Dendritic cell treated with granulocyte-macrophage colony-stimulating factor and Interleukin-4, amounts not matched to agents 40 ng/mL and 50 ng/mL, for 4 days (primary cell): ENCODE measurements around the gene PDGFB.

Experiments used
- H3K27ac Mint-ChIP-seq: one replicate; pipeline ENCODE4 v1.8.0; 2022; ENCODE audit warnings: mild to moderate bottlenecking, mixed read lengths
- H3K27me3 Mint-ChIP-seq: one replicate; pipeline ENCODE4 v1.8.0; 2022; ENCODE audit warnings: mild to moderate bottlenecking, mixed read lengths
- H3K36me3 Mint-ChIP-seq: one replicate; pipeline ENCODE4 v1.8.0; 2022; ENCODE audit warnings: low read depth, mixed read lengths
- H3K4me1 Mint-ChIP-seq: one replicate; pipeline ENCODE4 v1.8.0; 2022; ENCODE audit warnings: low read depth, mixed read lengths
- H3K4me3 Mint-ChIP-seq: one replicate; pipeline ENCODE4 v1.8.0; 2022; ENCODE audit warnings: mild to moderate bottlenecking, moderate library complexity, mixed read lengths
- H3K9me3 Mint-ChIP-seq: one replicate; pipeline ENCODE4 v1.8.0; 2022; ENCODE audit warnings: mixed read lengths
- intact Hi-C: fragments of 100-400 bp; cut with micrococcal nuclease; formaldehyde crosslinking; loops from one replicate; pipeline ENCODE4 v1.15.0; 2022

Gene PDGFB

DNA sequence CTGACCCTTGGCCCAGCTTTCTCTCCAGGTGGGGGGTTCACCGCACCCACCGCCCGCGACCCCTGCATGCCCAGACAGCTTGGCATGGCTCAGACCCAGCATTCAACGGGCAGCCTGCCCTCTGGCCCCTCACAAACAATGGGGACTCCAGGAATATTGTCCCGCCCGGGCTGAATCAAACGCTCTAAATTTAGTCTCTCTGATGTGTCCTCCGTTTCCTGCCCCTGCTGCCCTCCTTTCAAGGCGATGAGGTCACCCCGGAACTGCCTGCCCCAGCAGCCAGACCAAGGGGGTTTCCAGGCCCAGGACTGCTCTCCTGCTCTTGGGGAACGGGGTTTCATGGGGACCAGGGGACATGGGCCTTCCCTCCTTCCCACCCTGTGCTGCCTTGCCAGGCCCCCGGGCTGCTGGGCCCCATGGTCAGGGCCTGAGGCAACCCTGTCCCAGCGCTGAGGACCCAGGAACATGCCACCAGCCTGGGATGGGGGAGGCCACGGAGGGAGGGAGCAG is 10.1 kb upstream of the PDGFB start:
- H3K4me1 Mint-ChIP-seq = peaks cover 56% of the 10 kb centered on the region
- no peak overlapping the region for H3K4me3 Mint-ChIP-seq
- no peaks in the 10 kb centered on the region for H3K36me3 Mint-ChIP-seq
- no peaks in the 10 kb centered on the region for H3K9me3 Mint-ChIP-seq
- peak overlapping the region; percentile 76 for H3K27ac Mint-ChIP-seq
- intact Hi-C loops = no loop called here
- peaks cover 66% of the 10 kb centered on the region for H3K27me3 Mint-ChIP-seq

GRCh38 chr22:39254122-39254521 is 9.3 kb upstream of the PDGFB start:
- no peaks in the 10 kb centered on the region for H3K9me3 Mint-ChIP-seq
- intact Hi-C loops = no loop called here
- peaks cover 63% of the 10 kb centered on the region for H3K4me1 Mint-ChIP-seq
- peak overlapping the region; percentile 37 for H3K27ac Mint-ChIP-seq
- no peaks in the 10 kb centered on the region for H3K36me3 Mint-ChIP-seq
- no peak overlapping the region for H3K4me3 Mint-ChIP-seq
- H3K27me3 Mint-ChIP-seq = peaks cover 74% of the 10 kb centered on the region

DNA sequence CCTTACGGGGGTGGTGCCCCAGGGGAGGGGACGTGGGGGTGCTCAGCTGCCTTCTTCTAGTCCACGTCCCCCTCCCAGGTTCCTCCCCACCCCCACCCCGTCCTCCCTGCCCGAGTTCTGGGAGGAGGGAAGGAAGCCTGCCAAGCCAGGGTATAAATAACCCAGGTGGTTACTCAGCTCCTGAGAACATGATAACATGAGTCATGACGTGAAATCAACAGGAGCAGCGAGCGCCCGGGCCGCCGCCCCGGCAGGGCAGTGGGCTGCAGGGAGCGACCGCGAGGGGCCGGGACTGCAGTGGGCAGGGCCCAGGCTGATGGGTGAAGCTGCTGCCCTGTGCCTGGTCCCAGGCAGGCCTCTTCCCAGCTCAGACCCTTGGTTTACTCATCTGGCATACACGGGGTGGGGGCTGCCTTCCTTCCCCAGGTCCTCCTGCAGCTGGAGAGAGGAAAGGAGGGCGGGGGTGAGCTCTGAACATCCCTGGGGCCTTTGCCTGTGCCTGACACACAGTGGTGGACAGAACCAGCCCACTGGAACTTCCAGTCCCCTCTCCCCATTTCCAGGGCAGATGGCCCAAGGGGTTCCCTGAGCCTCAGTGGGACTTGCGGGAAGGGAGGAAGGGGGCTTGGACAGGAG is 8.8 kb upstream of the PDGFB start:
- intact Hi-C loops = no loop called here
- Mint-ChIP-seq H3K4me1 (peaks cover 69% of the 10 kb centered on the region), H3K4me3 (no peak overlapping the region), H3K36me3 (no peaks in the 10 kb centered on the region), H3K27ac (peak overlapping the region; percentile 37), H3K27me3 (peaks cover 79% of the 10 kb centered on the region), H3K9me3 (no peaks in the 10 kb centered on the region)

- intact Hi-C loops = no loop called here
- H3K27ac Mint-ChIP-seq = no peak overlapping the region
- H3K36me3 Mint-ChIP-seq = no peaks in the 10 kb centered on the region
- H3K4me1 Mint-ChIP-seq = peaks cover 73% of the 10 kb centered on the region
- H3K4me3 Mint-ChIP-seq = no peak overlapping the region
- no peaks in the 10 kb centered on the region for H3K9me3 Mint-ChIP-seq
- H3K27me3 Mint-ChIP-seq = peaks cover 82% of the 10 kb centered on the region
Observed at GRCh38 chr22:39252461-39253434, 8.0 kb upstream of the PDGFB start.

DNA sequence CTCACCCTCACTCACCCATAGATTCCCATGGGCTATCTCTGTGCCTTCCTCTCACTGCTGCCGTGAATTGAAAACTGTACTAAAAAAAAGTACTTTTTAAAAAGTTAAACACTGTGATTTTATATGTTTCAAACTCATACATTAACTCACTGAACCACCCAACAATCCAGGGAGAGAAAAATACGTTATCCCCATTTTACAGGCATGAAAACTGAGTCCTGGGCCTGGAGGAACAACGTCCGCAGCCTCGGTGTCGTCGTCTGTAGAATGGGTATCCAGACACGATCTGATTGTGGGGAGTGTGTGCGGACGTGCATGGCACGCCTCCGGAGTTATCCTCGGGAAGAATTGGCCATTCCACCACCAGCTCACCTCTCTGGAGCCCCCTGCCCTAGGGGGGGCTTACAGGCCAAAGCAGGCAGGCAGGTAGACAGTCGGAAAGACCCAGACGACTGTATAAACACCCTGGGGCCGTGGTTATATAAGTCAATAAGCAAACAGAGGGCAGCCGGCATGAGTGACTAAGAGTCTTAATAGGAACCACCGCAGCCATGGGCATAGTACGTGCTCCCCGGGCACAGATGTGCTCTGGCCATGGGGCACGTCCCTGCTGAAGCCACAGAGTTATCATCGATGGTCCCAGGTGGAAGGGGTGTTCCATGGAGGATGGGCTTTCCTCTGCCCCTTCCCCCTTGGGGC is 7.1 kb upstream of the PDGFB start:
- Mint-ChIP-seq H3K4me1 (peaks cover 80% of the 10 kb centered on the region), H3K4me3 (no peak overlapping the region), H3K36me3 (no peaks in the 10 kb centered on the region), H3K9me3 (no peaks in the 10 kb centered on the region), H3K27me3 (peaks cover 81% of the 10 kb centered on the region), H3K27ac (no peak overlapping the region)
- intact Hi-C loops = no loop called here

GRCh38 chr22:39250838-39251237 is 6.1 kb upstream of the PDGFB start:
- H3K27me3 Mint-ChIP-seq = peaks cover 86% of the 10 kb centered on the region
- no peaks in the 10 kb centered on the region for H3K36me3 Mint-ChIP-seq
- H3K4me1 Mint-ChIP-seq = peaks cover 84% of the 10 kb centered on the region
- no peaks in the 10 kb centered on the region for H3K9me3 Mint-ChIP-seq
- peak overlapping the region; percentile 15 for H3K27ac Mint-ChIP-seq
- intact Hi-C loops = no loop called here
- H3K4me3 Mint-ChIP-seq = no peak overlapping the region

DNA sequence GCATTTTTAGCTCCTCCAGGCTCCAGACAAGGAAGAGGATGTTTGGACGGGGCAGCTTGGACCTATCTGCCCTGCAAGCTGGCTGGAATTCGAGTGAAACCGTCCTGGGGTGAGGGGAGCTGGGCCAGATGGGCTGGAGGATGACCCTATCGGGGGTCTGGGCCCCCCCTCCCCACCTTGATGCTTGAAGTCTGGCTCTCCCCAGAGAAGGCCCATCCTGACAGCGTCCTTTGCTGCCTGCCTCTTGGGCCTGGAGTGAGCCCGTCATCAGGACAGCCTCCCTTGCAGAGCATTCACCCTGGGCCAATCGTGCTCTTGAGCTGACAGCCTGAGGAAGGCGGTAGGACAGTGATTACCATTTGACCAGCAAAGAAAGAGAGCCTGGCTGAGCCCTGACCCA is 5.3 kb upstream of the PDGFB start:
- Mint-ChIP-seq H3K4me3 (no peak overlapping the region), H3K27me3 (peaks cover 85% of the 10 kb centered on the region), H3K36me3 (no peaks in the 10 kb centered on the region), H3K4me1 (peaks cover 84% of the 10 kb centered on the region), H3K9me3 (no peaks in the 10 kb centered on the region), H3K27ac (peak overlapping the region; percentile 15)
- intact Hi-C loops = no loop called here

DNA sequence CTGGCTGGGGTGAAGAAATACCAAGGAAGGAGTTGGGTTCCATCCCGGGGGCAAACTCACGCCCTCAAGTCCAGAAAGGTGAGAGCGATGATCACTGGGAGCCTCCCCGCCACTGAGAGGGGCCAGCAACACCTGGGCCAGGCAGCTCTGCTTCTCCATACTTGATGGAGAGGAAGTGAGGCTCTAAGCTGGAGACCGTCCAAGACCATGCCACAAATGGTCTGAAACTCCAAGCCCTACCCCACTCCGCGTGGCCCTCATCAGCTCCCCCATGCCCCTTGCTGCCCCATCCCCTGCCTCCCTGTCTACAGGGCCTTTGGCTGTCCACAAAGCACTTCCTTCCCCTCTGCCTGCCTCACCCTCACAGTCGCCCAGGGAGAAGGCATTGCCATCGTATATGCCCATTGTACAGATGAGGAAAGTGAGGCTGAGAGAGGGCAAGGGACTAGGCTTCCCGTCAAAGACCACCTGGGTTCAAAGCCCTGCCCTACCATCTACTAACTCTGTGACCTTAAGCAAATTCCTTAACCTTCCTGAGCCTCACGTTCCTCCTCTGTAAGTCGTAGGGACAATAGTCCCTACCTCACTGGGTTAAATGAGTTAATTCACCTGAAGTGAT is 4.4 kb upstream of the PDGFB start:
- H3K4me1 Mint-ChIP-seq = peaks cover 78% of the 10 kb centered on the region
- peaks cover 79% of the 10 kb centered on the region for H3K27me3 Mint-ChIP-seq
- H3K27ac Mint-ChIP-seq = peak overlapping the region; percentile 35
- intact Hi-C loops = no loop called here
- H3K36me3 Mint-ChIP-seq = peaks cover 8% of the 10 kb centered on the region
- no peak overlapping the region for H3K4me3 Mint-ChIP-seq
- H3K9me3 Mint-ChIP-seq = no peaks in the 10 kb centered on the region

DNA sequence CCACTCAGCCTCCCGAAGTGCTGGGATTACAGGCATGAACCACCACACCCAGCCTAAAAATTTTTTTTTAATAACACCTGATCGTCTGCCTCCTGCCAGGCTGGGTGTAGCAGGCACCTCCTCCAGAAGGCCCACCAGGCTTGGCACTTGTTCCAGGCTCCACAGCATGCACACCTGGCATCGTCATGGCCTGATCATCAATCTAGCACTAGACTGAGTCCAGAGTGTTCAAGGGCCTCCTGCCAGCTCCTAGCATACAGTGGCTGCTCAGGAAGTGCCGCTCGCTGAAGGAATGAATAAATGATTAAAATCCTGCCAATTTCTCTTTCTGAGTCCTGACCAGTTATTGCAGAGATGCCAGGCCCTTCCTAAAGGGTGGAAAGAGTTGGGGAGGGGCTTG is 3.5 kb upstream of the PDGFB start:
- Mint-ChIP-seq H3K27ac (peak overlapping the region; percentile 43), H3K36me3 (peaks cover 17% of the 10 kb centered on the region), H3K9me3 (no peaks in the 10 kb centered on the region), H3K4me3 (no peak overlapping the region), H3K4me1 (peaks cover 72% of the 10 kb centered on the region), H3K27me3 (peaks cover 80% of the 10 kb centered on the region)
- intact Hi-C loops = no loop called here

GRCh38 chr22:39247361-39247760 is 2.6 kb upstream of the PDGFB start:
- peaks cover 78% of the 10 kb centered on the region for H3K27me3 Mint-ChIP-seq

GRCh38 chr22:39246690-39247332 is 2.0 kb upstream of the PDGFB start:
- Mint-ChIP-seq H3K4me1 (peaks cover 63% of the 10 kb centered on the region), H3K27ac (no peak overlapping the region), H3K36me3 (peaks cover 27% of the 10 kb centered on the region), H3K9me3 (no peaks in the 10 kb centered on the region), H3K4me3 (no peak overlapping the region), H3K27me3 (peaks cover 73% of the 10 kb centered on the region)
- intact Hi-C loops = no loop called here

More at GRCh38 chr22:39247361-39247760, 2.6 kb upstream of the PDGFB start:
- no peaks in the 10 kb centered on the region for H3K9me3 Mint-ChIP-seq
- no peak overlapping the region for H3K4me3 Mint-ChIP-seq
- H3K36me3 Mint-ChIP-seq = peaks cover 24% of the 10 kb centered on the region
- intact Hi-C loops = no loop called here
- H3K4me1 Mint-ChIP-seq = peaks cover 68% of the 10 kb centered on the region
- H3K27ac Mint-ChIP-seq = no peak overlapping the region

GRCh38 chr22:39246217-39246616 is 1.4 kb upstream of the PDGFB start:
- Mint-ChIP-seq H3K36me3 (peaks cover 33% of the 10 kb centered on the region), H3K9me3 (no peaks in the 10 kb centered on the region), H3K27me3 (peaks cover 73% of the 10 kb centered on the region), H3K4me3 (no peak overlapping the region), H3K4me1 (peaks cover 64% of the 10 kb centered on the region), H3K27ac (no peak overlapping the region)
- intact Hi-C loops = no loop called here
